Posterior vena cava (tissue), 2 donors: Measurements from ENCODE around the gene CYP2A13. TPM values are rescaled to one million over a fixed set of nuclear protein-coding genes. Genes with fewer than 3 reads are reported as not detected.
"Not testable (repeated sequence)": the region's sequence is repeated elsewhere in the genome, so short reads cannot be mapped to it uniquely, and the experiment has no call there.

Experiments
- DNase-seq: peaks from one replicate; pipeline ENCODE4 v3.0.0-alpha.2; 2020; ENCODE audit warnings: low spot score
- intact Hi-C, 2 donors: fragments of 100-400 bp; cut with DNase I; formaldehyde crosslinking; loops; one replicate each; pipeline versions ENCODE4 v1.14.1 to v1.14.2; 2022 to 2023
- long read RNA-seq, 2 donors: library from polyadenylated mRNA; unstranded; transcript quantifications; one replicate each; pipeline ENCODE4 v2.0.0, GENCODE V29; 2020 to 2021
- total RNA-seq, 2 donors: library from RNA; stranded (reverse); fragmentation: NEBNext Ultra II Directional; extraction: Animal tissue kit (Norgen Biotek cat#: 25700); gene quantifications; one replicate each; pipeline ENCODE4 v1.2.1, GENCODE V29; 2021
- donor health status: DM: yes; HTN: yes; CAD: no.
- donor health status: DM: yes; HTN: yes; CAD: no.

The CYP2A13 gene, protein sequence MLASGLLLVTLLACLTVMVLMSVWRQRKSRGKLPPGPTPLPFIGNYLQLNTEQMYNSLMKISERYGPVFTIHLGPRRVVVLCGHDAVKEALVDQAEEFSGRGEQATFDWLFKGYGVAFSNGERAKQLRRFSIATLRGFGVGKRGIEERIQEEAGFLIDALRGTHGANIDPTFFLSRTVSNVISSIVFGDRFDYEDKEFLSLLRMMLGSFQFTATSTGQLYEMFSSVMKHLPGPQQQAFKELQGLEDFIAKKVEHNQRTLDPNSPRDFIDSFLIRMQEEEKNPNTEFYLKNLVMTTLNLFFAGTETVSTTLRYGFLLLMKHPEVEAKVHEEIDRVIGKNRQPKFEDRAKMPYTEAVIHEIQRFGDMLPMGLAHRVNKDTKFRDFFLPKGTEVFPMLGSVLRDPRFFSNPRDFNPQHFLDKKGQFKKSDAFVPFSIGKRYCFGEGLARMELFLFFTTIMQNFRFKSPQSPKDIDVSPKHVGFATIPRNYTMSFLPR
- not detected for total RNA-seq
- long read RNA-seq, donor 1 = 0 reads
- long read RNA-seq, donor 2 = 0 reads

DNA sequence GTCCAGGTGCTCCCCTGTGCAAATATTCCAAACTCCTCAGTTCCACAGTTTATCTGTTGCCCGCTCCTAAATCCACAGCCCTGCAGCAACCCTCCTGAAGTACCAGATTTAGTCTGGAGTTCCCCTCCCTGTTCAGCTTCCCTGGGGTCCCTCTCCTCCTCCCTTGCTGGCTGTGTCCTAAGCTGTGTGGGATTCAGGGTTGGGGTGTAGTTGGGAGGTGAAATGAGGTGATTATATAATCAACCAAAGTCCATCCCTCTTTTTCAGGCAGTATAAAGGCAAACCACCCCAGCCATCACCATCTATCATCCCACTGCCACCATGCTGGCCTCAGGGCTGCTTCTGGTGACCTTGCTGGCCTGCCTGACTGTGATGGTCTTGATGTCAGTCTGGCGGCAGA, at the start of gene CYP2A13:
TSS of gene CYP2A13 (plus strand) at position 301 of the 400 bp plus-strand sequence. CDS start at position 322, 21 bp downstream.
- DNase-seq = no peak
- intact Hi-C loops = no loop called here

DNA sequence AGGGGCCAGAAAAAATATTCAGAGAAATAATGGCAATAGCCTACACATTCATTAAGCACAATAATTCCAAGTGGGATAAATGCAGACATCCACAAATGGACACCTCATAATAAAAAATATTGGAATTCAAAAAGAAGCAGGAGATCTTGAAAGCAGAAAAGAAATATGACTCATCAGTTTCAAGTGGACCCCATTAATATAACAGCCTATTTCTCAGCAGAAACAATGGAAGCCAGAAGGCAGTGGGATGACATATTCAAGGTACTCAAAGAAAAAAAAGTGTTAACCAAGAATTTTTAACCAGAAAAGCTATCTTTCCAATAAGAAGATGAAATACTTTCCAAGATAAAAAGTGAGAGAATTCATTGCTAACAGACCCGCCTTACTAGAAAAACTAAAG, 48.4 kb upstream of the CYP2A13 start:
- intact Hi-C loops = loop anchor here in 1 of 2 donors (5.0 kb wide), 1 partner anchor 1918 kb away; no protein-coding TSS in a partner anchor
- no peak for DNase-seq

DNA sequence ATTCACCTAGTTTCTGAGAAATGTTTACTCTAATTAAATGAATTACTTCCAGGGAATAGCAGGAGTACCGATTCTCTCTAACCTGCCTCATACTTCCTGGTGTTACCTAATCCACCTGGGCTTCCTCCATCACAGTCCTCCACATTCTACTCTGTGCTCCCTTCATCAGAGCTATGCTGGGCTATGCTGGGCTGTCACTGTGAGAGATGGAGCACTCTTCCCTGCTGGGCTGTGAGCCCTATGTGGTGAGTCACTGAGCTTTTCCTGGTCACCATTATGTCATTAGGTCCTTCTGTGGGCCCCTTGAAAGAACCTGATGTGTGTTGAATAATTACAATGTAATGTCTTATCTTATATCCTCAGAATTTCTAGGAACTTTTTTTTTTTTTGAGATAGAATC, 43.2 kb upstream of the CYP2A13 start:
- intact Hi-C loops, DNase-seq: not testable (repeated sequence)

DNA sequence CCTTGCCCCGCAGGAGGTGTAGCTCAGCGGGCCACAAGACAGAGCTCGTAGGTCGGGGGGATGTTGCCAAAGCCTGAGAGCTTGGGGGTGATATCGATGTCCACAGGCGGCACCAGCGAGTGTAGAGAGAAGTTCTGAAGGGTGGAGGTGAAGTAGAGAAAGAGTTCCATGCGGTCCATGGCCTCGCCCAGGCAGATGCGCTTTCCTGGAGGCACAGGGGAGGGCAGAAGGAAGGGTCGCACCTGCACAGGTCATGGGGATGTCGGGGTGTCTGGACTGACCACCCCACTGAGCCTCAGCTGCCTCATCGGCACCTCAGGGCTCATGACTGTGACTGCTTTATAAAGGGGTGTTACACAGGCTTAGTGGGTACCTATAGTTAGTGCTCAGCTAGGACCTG, 37.8 kb upstream of the CYP2A13 start:
- DNase-seq = no peak

DNA sequence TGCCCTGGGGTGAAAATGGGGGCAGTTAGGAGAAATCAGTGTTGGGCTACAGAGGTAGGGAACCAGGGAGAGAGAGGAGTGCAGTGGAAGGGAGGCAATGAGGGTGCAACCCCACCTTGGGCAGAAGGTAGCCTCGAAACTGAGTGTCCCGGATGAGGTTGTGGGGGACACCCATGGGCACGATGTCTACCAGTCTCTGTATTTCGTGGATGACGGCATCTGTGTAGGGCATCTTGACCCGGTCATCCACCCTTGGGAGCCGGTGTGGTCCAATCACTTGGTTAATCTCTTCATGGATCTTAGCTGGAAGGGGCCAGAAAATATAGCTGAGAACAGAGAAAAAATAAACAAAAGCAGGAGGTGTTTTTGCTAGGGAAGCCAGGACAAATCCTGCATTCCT, 36.1 kb upstream of the CYP2A13 start:
- DNase-seq, intact Hi-C loops: not testable (repeated sequence)

More for the DNA sequence above, 37.8 kb upstream of the CYP2A13 start:
- intact Hi-C loops = no loop called here

DNA sequence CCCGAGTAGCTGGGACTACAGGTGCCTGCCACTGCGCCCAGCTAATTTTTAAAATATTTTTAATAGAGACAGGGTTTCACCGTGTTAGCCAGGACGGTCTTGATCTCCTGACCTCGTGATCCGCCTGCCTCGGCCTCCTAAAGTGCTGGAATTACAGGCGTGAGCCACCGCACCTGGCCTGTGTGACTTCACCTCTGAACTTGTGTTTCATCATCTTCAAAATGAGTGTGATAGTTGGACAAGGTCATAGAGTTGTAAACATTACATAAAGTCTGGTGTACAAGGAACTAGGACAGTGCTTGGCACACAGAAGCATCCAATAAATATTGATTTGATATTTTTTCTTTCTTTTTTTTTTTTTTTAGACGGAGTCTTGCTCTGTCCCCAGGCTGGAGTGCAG, 34.9 kb upstream of the CYP2A13 start:
- intact Hi-C loops, DNase-seq: not testable (repeated sequence)

DNA sequence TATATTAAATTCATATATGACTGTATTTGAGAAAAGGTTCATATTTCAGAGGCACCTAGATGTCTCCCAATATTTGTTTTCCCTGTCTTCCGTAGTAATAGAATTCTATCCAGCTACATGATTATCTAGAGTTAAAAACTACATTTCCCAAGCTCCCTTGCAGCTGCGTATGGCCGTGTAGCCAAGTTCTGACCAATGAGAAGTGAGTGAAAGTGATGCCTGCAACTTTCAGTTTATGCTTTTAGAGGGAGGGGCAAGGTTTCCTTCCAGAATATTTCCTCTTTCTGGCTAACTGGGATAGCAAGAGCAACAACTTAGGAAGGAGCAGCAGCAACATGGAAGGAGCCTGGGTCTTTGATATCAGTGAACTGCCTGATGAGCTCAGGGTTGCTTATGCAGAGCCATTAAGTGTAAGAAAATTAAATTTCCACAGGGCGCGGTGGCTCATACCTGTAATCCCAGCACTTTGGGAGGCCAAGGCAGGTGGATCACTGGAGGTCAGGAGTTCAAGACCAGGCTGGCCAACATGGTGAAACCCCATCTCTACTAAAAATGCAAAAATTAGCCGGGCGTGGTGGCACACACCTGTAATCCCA, 23.2 kb upstream of the CYP2A13 start:
- DNase-seq = no peak
- intact Hi-C loops = no loop called here

DNA sequence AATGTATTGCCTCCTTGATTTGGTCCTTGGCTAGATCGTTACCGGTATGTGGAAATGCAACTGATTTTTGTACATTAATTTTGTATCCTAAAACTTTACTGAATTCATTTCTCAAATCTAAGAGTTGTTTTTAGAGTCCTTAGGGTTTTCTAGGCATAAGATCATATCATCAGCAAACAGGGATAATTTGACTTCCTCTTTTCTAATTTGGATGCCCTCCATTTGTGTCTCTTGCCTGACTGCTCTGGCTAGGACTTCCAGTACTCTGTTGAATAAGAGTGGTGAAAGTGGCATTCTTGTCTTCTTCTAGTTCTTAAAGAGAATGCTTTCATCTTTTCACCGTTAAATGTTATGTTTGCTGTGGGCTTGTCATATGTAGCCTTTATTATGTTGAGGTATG, 12.0 kb upstream of the CYP2A13 start:
- DNase-seq = no peak
- intact Hi-C loops = no loop called here

DNA sequence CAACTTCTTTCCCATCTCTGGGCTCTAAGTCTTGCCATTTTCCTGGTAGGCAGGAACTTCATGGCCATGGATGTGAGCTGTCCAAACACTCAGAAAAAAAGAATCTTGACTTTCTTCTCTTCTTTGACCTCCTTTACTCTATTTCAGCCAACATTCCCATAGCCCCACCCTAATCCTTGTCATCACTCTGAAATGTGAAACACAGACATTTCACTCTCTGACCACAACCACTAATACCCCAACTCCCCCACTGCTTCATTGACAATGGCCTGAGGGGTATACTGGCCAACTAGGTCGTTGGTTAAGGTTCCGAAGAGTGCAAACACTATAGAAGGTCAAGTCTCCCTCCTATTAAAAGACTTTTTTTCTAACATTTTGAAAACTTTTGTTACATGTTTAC, 4.7 kb upstream of the CYP2A13 start:
- DNase-seq = no peak
- intact Hi-C loops = no loop called here

DNA sequence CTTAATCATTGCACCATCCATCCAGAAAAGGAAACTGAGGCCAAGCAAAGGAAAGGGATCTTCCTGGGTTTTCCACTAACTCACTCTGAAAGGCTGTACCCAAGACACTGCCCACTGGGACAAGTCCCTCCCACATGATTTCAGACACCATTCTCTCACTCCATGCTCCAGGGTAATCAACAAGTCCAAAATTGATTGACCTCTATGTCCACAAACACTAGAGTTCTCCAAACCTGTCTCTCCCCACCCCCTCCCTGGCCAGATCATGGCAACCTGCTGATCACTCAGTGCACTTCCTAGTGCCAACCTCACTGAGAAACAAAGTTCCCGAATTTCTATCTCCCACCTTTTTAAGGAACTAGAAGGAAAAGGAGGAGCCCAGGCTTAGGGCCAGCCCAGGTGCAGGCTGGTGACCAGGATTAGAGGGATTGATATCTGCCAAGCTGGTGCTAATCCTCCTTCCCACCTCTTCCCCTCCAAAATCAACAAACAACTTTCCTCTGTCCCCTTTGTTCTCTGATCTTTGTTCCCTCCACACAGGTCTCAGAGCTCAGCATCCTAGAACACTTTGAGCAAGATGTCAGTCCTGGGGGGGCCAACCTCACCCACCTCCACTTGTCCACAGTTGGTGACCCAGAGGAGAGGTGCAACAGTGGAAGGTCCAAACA, 2.4 kb upstream of the CYP2A13 start:
- intact Hi-C loops = no loop called here
- no peak for DNase-seq

DNA sequence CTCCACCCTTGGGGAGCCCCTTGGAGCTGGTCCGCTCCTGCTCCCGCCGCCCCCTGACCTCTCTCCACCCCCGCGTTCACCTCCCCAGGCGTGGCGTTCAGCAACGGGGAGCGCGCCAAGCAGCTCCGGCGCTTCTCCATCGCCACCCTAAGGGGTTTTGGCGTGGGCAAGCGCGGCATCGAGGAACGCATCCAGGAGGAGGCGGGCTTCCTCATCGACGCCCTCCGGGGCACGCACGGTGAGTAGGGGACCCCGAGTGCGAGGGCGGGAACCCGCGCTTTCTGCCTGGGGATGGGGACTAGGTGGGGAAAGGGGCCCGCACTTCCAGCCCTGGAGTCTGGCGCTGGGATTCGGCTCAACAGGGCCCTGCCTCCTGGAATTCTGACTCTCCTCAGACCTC, 1.7 kb downstream of the CYP2A13 start:
- DNase-seq = no peak
- intact Hi-C loops = no loop called here

DNA sequence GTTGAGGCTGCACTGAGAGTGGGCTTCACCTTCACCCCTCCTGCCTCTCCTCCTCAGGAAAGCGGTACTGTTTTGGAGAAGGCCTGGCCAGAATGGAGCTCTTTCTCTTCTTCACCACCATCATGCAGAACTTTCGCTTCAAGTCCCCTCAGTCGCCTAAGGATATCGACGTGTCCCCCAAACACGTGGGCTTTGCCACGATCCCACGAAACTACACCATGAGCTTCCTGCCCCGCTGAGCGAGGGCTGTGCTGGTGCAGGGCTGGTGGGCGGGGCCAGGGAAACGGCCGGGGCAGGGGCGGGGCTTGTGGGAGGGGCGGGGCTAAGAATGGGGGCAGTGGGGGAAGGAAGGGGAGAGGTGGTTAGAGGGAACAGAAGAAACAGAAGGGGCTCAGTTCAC, 7.5 kb downstream of the CYP2A13 start:
- DNase-seq = no peak
- intact Hi-C loops = no loop called here

DNA sequence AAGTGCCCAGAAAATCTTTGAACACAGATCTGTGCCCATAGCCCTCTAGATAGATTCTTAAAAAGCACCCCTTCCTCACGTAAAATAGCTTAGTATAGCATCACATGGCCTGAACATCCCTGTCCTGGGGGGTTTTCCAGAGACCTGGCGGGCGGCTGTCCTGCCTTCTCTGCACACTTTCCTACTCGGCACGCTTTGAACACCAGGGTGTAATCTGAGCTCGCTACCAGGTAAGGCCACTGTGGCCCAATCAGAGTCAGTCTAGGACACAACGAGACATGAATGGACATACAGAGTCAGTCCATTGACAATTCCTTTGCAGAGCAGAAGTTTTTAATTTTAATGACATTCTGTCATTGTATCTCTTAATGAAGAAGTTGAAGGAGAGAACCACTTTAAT, 8.1 kb downstream of the CYP2A13 start:
- no peak for DNase-seq
- intact Hi-C loops = no loop called here

DNA sequence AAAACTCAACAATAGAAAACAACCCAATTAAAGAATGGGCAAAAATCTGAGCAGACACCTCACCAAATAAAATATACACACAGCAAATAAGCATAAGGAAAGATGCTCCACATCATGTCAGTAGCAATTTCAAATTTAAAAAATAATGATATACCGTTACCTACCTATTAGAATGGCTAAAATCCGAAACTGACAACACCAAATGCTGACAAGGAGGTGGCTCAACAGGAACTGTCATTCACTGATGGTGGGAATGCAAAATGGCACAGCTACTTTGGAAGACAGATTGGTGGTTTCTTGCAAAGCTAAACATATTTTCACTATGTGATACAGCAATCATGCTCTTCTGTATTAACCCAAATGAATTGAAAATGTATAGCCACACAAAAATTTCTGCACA, 9.1 kb downstream of the CYP2A13 start:
- intact Hi-C loops = no loop called here

DNA sequence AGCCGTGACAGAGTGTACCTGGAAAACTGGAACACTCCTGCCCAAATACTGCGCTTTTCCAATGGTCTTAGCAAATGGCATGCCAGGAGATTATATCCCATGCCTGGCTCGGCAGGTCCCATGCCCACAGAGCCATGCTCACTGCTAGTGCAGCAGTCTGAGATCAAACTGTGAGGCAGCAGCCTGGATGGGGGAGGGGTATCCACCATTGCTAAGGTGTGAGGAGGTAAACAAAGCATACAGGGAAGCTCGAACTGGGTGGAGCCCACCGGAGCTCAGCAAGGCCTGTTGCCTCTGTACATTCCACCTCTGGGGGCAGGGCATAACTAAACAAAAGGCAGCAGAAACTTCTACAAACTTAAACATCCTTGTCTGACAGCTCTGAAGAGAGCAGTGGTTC, 10.5 kb downstream of the CYP2A13 start:
- DNase-seq = no peak
- intact Hi-C loops = no loop called here

More for the DNA sequence above, 9.1 kb downstream of the CYP2A13 start:
- no peak for DNase-seq

DNA sequence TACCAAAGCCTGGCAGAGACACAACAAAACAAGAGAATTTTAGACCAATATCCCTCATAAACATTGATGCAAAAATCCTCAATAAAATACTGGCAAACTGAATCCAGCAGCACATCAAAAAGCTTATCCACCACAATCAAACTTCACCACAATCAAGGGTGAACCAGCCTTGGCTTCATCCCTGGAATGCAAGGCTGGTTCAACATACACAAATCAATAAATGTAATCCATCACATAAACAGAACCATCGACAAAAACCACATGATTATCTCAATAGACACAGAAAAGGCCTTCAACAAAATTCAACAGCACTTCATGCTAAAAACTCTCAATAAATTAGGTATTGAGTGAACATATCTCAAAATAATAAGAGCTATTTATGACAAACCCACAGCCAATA, 14.0 kb downstream of the CYP2A13 start:
- intact Hi-C loops, DNase-seq: not testable (repeated sequence)

DNA sequence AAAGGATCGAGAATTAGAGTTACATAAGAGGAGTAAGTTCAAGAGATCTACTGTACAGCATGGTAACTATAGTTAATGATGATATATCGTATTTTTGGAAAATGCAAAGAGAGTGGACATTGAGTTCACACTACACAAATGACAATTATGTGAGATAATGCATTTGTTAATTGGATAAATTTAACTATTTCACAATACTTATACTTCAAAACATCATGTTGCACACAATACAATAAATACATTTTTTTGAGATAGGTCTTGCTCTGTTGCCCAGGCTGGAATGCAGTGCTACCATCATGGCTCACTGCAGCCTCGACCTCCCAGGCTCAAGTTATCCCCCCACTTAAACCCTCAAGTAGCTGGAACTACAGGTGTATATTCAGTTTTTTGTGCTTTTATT, 17.9 kb downstream of the CYP2A13 start:
- DNase-seq = no peak
- intact Hi-C loops = no loop called here

DNA sequence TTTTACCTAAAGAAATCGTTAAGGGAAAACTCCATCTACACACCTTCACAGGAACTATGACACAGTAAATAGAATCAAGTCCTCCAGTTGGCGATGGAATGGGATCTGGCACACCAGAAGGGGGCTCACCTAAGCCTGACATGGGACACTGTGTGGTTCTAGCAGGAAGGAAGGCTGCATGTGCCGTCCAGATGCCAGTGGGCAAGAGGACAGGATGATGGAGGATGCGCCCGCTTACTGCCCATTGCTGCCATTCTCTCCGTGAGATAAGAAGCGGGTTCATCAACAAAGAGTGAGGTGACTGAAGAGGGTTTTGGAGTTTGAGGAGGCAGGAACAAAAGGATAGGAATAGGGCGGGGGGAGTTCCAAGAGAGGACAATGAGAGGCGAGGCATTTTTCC, 23.0 kb downstream of the CYP2A13 start:
- intact Hi-C loops = no loop called here
- peak; percentile 31 for DNase-seq

DNA sequence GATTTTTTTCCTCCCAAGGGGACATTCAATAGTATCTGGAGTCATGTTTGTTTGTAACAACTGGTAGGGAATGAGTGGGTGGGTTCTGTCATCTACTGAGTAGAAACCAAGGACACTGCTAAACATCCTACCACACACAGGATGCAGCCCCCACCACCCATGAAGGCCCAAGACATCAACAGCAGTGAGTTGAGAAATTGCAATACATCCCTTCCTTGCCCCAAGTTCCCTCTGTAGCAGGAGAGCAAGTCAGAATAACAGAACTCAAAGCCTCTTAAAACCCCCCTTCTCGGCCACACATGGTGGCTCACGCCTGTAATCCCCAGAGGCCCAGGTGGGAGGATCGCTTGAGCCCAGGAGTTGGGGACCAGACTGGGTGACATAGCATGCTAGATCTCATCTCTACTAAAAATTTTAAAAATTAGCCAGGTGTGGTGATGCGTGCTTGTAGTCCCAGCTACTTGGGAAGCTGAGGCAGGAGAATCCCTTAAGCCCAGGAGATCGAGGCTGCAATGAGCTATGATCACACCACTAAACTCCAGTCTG, 23.6 kb downstream of the CYP2A13 start:
- intact Hi-C loops = no loop called here
- peak; percentile 22 for DNase-seq

DNA sequence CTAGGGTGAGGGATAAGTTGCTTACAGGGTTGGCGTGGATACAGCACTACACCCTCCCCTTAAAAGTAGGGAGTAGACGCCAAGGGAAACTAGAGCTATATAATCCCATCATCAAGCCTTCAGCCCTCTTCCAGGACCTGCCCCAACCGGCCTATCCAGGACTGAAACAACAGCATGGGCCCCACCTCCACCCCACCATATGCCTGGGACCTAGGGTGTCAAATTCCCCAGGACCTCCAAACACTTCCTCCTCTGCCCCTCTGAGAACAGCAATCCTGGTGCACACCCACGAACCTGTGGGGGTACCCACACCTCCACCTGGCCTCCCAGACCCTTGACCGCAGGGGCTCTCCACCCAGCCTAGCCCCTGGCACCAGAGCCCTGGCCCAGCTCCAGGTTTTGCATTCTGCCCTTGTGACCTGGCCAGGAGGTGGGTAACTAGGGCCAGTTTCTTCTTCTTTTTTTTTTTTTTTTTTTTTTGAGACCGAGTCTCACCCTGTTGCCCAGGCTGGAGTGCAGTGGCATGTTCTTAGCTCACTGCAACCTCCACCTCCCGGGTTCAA, 24.6 kb downstream of the CYP2A13 start:
- intact Hi-C loops = no loop called here

More for the DNA sequence above, 24.6 kb downstream of the CYP2A13 start:
- DNase-seq = peak; percentile 54
